ENCODE data around the gene MST1R. TPM values are rescaled to one million over a fixed set of nuclear protein-coding genes. Genes with fewer than 3 reads are reported as not detected.

Gene MST1R
- total and polyA plus RNA-seq, 2 experiments from 2014 or later: 3.7 to 3.9 TPM

GRCh38 chr3:49879721-49880120 is 24.0 kb downstream of the MST1R start (continued):
- no peak for TF ChIP-seq ZNF462 (CRISPR knock-in tag; IDR thresholded peaks at IDR 0.05)
- TF ChIP-seq EZH2phosphoT487 (IDR thresholded peaks at IDR 0.05; ENCODE audit: unreplicated experiment): no peak
- no peak for TF ChIP-seq ZNF331 (CRISPR knock-in tag; IDR thresholded peaks at IDR 0.05; ENCODE audit: low read depth)

- H3K9me3 Mint-ChIP-seq: no peaks in the 10 kb centered on the region; the same call in 2 of the 3 replicates
- H3K27me3 ChIP-seq (ENCODE audit: insufficient read depth): no peaks in the 10 kb centered on the region
- no peak overlapping the region for H3K4me2 ChIP-seq
- no peak overlapping the region for H3K27ac ChIP-seq (ENCODE audit: low read depth)
- peaks cover 11% of the 10 kb centered on the region for H3K27me3 Mint-ChIP-seq (ENCODE audit: insufficient read depth, low read depth, poor library complexity)
- H3K9me2 ChIP-seq (ENCODE audit: insufficient read depth): no peaks in the 10 kb centered on the region
- H3K36me3 Mint-ChIP-seq (ENCODE audit: low read depth): no peaks in the 10 kb centered on the region
- no peak overlapping the region for H3K4me3 Mint-ChIP-seq
- no peaks in the 10 kb centered on the region for H3K36me3 ChIP-seq (ENCODE audit: insufficient read depth)
- DNase-seq (ENCODE audit: low spot score): no peak
- H3K79me2 ChIP-seq (replicated peaks; ENCODE audit: insufficient read depth): no peaks in the 10 kb centered on the region
- H3F3A ChIP-seq (replicated peaks; ENCODE audit: low read depth): 0 out of 2 replicates have a peak, but pooled peaks cover 4% of the 10 kb centered on the region
- H4K20me1 ChIP-seq (replicated peaks; ENCODE audit: insufficient read depth): no peaks in the 10 kb centered on the region
- H2AFZ ChIP-seq: no peak overlapping the region
- peaks cover 29% of the 10 kb centered on the region for H3K4me1 Mint-ChIP-seq
- peaks cover 23% of the 10 kb centered on the region for H3K4me1 ChIP-seq (ENCODE audit: insufficient read depth)
- no peak for ATAC-seq
- no peak overlapping the region for H3K4me3 ChIP-seq
- H3K27ac Mint-ChIP-seq: no peak overlapping the region
- TF ChIP-seq CTCF (conservative IDR thresholded peaks at IDR 0.05; ENCODE audit: low read depth in 2 of 2): no peak
- TF ChIP-seq JUNB (IDR thresholded peaks at IDR 0.05; ENCODE audit: unreplicated experiment): no peak
- TF ChIP-seq ETS1 (IDR thresholded peaks at IDR 0.05): no peak
- no peak for TF ChIP-seq ZNF114 (CRISPR knock-in tag; IDR thresholded peaks at IDR 0.05)
- no peak for TF ChIP-seq CREB1 (CRISPR knock-in tag; IDR thresholded peaks at IDR 0.05; ENCODE audit: low read depth)
- no peak for TF ChIP-seq EZH2 (IDR thresholded peaks at IDR 0.05; ENCODE audit: low read depth, unreplicated experiment)
Measured at GRCh38 chr3:49878686-49879085, 25.0 kb downstream of the MST1R start.
